ENCODE measurements around the gene NR3C2.

The NR3C2 gene

GRCh38 chr4:148152868-148153625, 289.2 kb downstream of the NR3C2 start:
- CTCF ChIA-PET = interaction anchor here (1.7 kb wide), 1 partner anchor 12 kb away, joined by 3 read pairs; no protein-coding TSS in a partner anchor
- no peak overlapping the region for H3K4me3 ChIP-seq (ENCODE audit: low read depth, low read length)
- POLR2A ChIA-PET = no interaction called here
- no peak for DNase-seq (ENCODE audit: low read depth, low spot score)
- TF ChIP-seq CTCF (IDR thresholded peaks at IDR 0.05; ENCODE audit: insufficient read depth, low read length, missing control alignments) = no peak

GRCh38 chr4:148151806-148152205, 290.4 kb downstream of the NR3C2 start:
- H3K4me3 ChIP-seq (ENCODE audit: low read depth, low read length) = no peak overlapping the region
- DNase-seq (ENCODE audit: low read depth, low spot score) = no peak
- CTCF ChIA-PET = interaction anchor here (1.7 kb wide), 1 partner anchor 11 kb away, joined by 3 read pairs; no protein-coding TSS in a partner anchor
- no peak for TF ChIP-seq CTCF (IDR thresholded peaks at IDR 0.05; ENCODE audit: insufficient read depth, low read length, missing control alignments)
- POLR2A ChIA-PET = no interaction called here

- POLR2A ChIA-PET = no interaction called here
- no peak overlapping the region for H3K4me3 ChIP-seq (ENCODE audit: low read depth, low read length)
- CTCF ChIA-PET = interaction anchor here (1.2 kb wide), 1 partner anchor 19 kb away, joined by 3 read pairs; no protein-coding TSS in a partner anchor
- TF ChIP-seq CTCF (IDR thresholded peaks at IDR 0.05; ENCODE audit: insufficient read depth, low read length, missing control alignments) = no peak
- no peak for DNase-seq (ENCODE audit: low read depth, low spot score)
These were observed 296.7 kb downstream of the NR3C2 start for GRCh38 chr4:148145475-148145874.

- no peak overlapping the region for H3K4me3 ChIP-seq (ENCODE audit: low read depth, low read length)
- POLR2A ChIA-PET = no interaction called here
- no peak for DNase-seq (ENCODE audit: low read depth, low spot score)
- TF ChIP-seq CTCF (IDR thresholded peaks at IDR 0.05; ENCODE audit: insufficient read depth, low read length, missing control alignments) = no peak
- CTCF ChIA-PET = no interaction called here
These were observed 299.0 kb downstream of the NR3C2 start for GRCh38 chr4:148143174-148143573.

- ChIA-PET CTCF (no interaction called here), POLR2A (no interaction called here)
- no peak overlapping the region for H3K4me3 ChIP-seq (ENCODE audit: low read depth, low read length)
These were observed 300.7 kb downstream of the NR3C2 start for GRCh38 chr4:148141501-148141900.

More at GRCh38 chr4:148141501-148141900, 300.7 kb downstream of the NR3C2 start:
- no peak for TF ChIP-seq CTCF (IDR thresholded peaks at IDR 0.05; ENCODE audit: insufficient read depth, low read length, missing control alignments)
- DNase-seq (ENCODE audit: low read depth, low spot score) = no peak
